Endothelial cell of umbilical vein (primary cell): ENCODE measurements around the gene MARCKSL1. TPM values are rescaled to one million over a fixed set of nuclear protein-coding genes. Genes with fewer than 3 reads are reported as not detected.

Source experiments
- BruUV-seq: library from RNA; stranded (reverse); fragments of 400-500 nt; replicated peaks from 2 replicates; lab custom pipeline; 2021; lab: Mats Ljungman, UMichigan
- CTCF ChIA-PET: fragments of 300-600, 350-600 bp; sonication (Branson Sonifier 250); formaldehyde crosslinking; loops from one replicate; lab custom pipeline; 2021; ENCODE audit warnings: antibody characterized with exemption, inconsistent platforms; lab: Charles Lee
- POLR2A ChIA-PET: fragments of 300-600, 350-600 bp; sonication (Branson Sonifier 250); formaldehyde crosslinking; loops from one replicate; lab custom pipeline; 2021; ENCODE audit warnings: antibody characterized with exemption, inconsistent platforms; lab: Charles Lee
- DNase-seq: peaks from one replicate; pipeline ENCODE4 v3.0.0-alpha.2; 2011; ENCODE audit warnings: low read depth, low spot score
- FAIRE-seq: peaks from 2 replicates; lab custom pipeline; 2011; peaks lifted over from hg19 to GRCh38; lab: Jason Lieb, UNC
- H2AFZ ChIP-seq: 2 replicates; pipeline ENCODE4 v1.6.0; 2012; ENCODE audit warnings: low read depth, low read length, control low read depth, inconsistent platforms
- H3K27ac ChIP-seq: 2 replicates; pipeline ENCODE4 v1.5.1; 2011; ENCODE audit warnings: low read depth, mild to moderate bottlenecking, control low read depth, low read length, moderate library complexity; ENCODE audit not compliant: insufficient read depth
- H3K27me3 ChIP-seq, 2 experiments: 2 replicates each; pipeline versions ENCODE4 v1.6.0 to v1.6.1; 2011; ENCODE audit warnings: low read length in 2 of 2, mixed read lengths in 1 of 2; ENCODE audit not compliant: control insufficient read depth in 2 of 2, insufficient read depth in 2 of 2
- H3K36me3 ChIP-seq, 2 experiments: 2 replicates in 1 of 2; 3 replicates in 1 of 2; pipeline ENCODE4 v1.5.1; 2011; ENCODE audit warnings: low read length in 2 of 2, mild to moderate bottlenecking in 1 of 2, moderate library complexity in 1 of 2; ENCODE audit not compliant: control insufficient read depth in 2 of 2, insufficient read depth in 2 of 2; ENCODE audit errors: extremely low read depth in 1 of 2
- H3K4me1 ChIP-seq: 3 replicates; pipeline ENCODE4 v1.5.1; 2011; ENCODE audit warnings: mild to moderate bottlenecking, low read length; ENCODE audit not compliant: control insufficient read depth, insufficient read depth; ENCODE audit errors: extremely low read depth
- H3K4me2 ChIP-seq: 2 replicates; pipeline ENCODE4 v1.6.1; 2011; ENCODE audit warnings: low read length, control low read depth, mixed read lengths; ENCODE audit not compliant: insufficient read depth
- H3K4me3 ChIP-seq, 3 experiments: fragments of 200-600 bp in 1 of 3; sonication (generic), shearing (Covaris generic) in 1 of 3; replicated peaks in 1 of 3; 2 replicates each; pipeline ENCODE4 v1.5.1; 2011 to 2016; ENCODE audit warnings: control low read depth in 3 of 3, low read length in 3 of 3, mild to moderate bottlenecking in 2 of 3, inconsistent platforms in 1 of 3, low read depth in 1 of 3, moderate library complexity in 1 of 3; ENCODE audit not compliant: insufficient read depth in 1 of 3
- H3K79me2 ChIP-seq: 2 replicates; pipeline ENCODE4 v1.6.0; 2012; ENCODE audit warnings: low read length, inconsistent platforms; ENCODE audit not compliant: control insufficient read depth, insufficient read depth
- H3K9ac ChIP-seq: replicated peaks from 2 replicates; pipeline ENCODE3; 2011; ENCODE audit warnings: low read length, control low read depth; ENCODE audit not compliant: insufficient read depth; ENCODE audit errors: extremely low read depth
- H3K9me1 ChIP-seq: replicated peaks from 3 replicates; pipeline ENCODE4 v1.6.0; 2011; ENCODE audit warnings: mild to moderate bottlenecking, low read length; ENCODE audit not compliant: control insufficient read depth, insufficient read depth; ENCODE audit errors: extremely low read depth
- H3K9me3 ChIP-seq: replicated peaks from 2 replicates; pipeline ENCODE4 v1.5.1; 2012; ENCODE audit warnings: low read length, inconsistent platforms; ENCODE audit not compliant: control insufficient read depth, insufficient read depth
- H4K20me1 ChIP-seq: replicated peaks from 2 replicates; pipeline ENCODE3; 2011; ENCODE audit warnings: mild to moderate bottlenecking, low read length; ENCODE audit not compliant: control insufficient read depth, insufficient read depth; ENCODE audit errors: extremely low read depth
- EZH2 ChIP-seq: IDR thresholded peaks from 2 replicates; pipeline ENCODE4 v1.6.1; 2012; ENCODE audit warnings: borderline replicate concordance, low read depth, mild to moderate bottlenecking, moderate library complexity, low read length, inconsistent platforms; ENCODE audit not compliant: severe bottlenecking
- FOS ChIP-seq: IDR thresholded peaks from 2 replicates; pipeline ENCODE4 v1.6.1; 2011; ENCODE audit warnings: mild to moderate bottlenecking, low read length, moderate library complexity, borderline replicate concordance; ENCODE audit not compliant: insufficient read depth
- GATA2 ChIP-seq: IDR thresholded peaks from 2 replicates; pipeline ENCODE4 v1.7.0; 2011; ENCODE audit warnings: low read depth, mild to moderate bottlenecking, moderate library complexity, mixed read lengths, low read length; ENCODE audit not compliant: insufficient read length, insufficient read depth
- JUN ChIP-seq: IDR thresholded peaks from 2 replicates; pipeline ENCODE4 v1.6.1; 2011; ENCODE audit warnings: borderline replicate concordance, low read depth; ENCODE audit not compliant: insufficient read length, insufficient read depth
- MYC ChIP-seq: IDR thresholded peaks from one replicate; pipeline ENCODE4 v1.6.1; 2011; ENCODE audit warnings: mild to moderate bottlenecking, low read depth, low read length
- POLR2A ChIP-seq: IDR thresholded peaks from 2 replicates; pipeline ENCODE4 v1.6.1; 2012; ENCODE audit warnings: low read depth, mild to moderate bottlenecking, control low read depth, low read length
- POLR2AphosphoS5 ChIP-seq: IDR thresholded peaks from 2 replicates; pipeline ENCODE4 v1.6.1; 2012; ENCODE audit warnings: low read depth, mild to moderate bottlenecking, control low read depth, low read length, moderate library complexity; ENCODE audit not compliant: insufficient read depth
- dilution Hi-C: fragments of 300-500 bp; cut with MboI; formaldehyde crosslinking; loops from one replicate; pipeline ENCODE4 v1.15.0; 2019; ENCODE audit warnings: low sequenced_read_pairs; ENCODE audit not compliant: extremely low pct_ligation_motif_present
- intact Hi-C: fragments of 100-400 bp; cut with micrococcal nuclease; formaldehyde crosslinking; loops from one replicate; pipeline ENCODE4 v1.10.0; 2022
- polyA plus RNA-seq, 4 experiments: library from polyadenylated mRNA; depleted of rRNA in 3 of 4; stranded (reverse) in 3 of 4; unstranded in 1 of 4; fragments of >200 nt; gene quantifications; 2 replicates each; pipeline versions ENCODE4 v1.2.1 to v1.2.3, GENCODE V29; 2011 to 2012; ENCODE audit warnings: missing spikeins in 1 of 4
- total RNA-seq: library from RNA; stranded (reverse); gene quantifications from 2 replicates; pipeline ENCODE4 v1.2.3, GENCODE V29; 2021
- TF ChIP-seq, protein P1 (sequence below), 2 donors: IDR thresholded peaks; 1 replicate in 1 of 2; 2 replicates in 1 of 2; pipeline ENCODE4 v1.5.1; 2011; ENCODE audit warnings: low read length in 2 of 2, mild to moderate bottlenecking in 2 of 2, moderate library complexity in 2 of 2, control low read depth in 1 of 2, inconsistent platforms in 1 of 2, low read depth in 1 of 2; ENCODE audit not compliant: insufficient read depth in 1 of 2; ENCODE audit errors: extremely low read depth in 1 of 2
- TF ChIP-seq, protein P2 (sequence below): IDR thresholded peaks from 2 replicates; pipeline ENCODE4 v1.6.1; 2011; ENCODE audit not compliant: insufficient read depth, insufficient read length

The MARCKSL1 gene
- total and polyA plus RNA-seq, 2 donors (not counting 3 experiments of a cell fraction or from before 2014, with no cell fraction given), result 265 to 318 TPM

DNA sequence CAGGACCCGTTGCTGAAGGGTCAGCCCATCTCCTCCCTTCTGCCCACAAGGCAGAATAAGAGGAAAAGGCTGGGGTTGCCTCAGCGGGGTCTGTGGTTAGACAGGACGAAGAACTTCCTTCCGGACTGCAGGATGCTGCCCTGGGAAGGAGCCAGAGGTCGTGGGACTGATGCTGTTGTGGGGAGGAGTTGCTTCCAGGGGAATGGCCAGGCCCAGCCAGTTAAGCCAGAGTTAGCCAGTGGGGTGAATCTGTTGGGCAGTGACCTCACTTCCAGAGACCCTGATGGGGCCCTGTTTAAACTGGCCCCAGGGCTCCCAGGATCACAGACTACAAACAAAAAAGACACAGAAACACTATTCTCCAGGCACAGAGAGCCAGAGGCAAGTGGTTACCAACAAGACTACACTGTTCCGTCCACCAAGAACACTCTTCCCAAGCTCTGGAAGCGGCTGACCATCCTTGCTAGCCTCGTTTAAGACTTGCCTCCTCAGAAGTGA is 13.2 kb upstream of the MARCKSL1 start:
- H3K79me2 ChIP-seq, result no peaks in the 10 kb centered on the region
- intact Hi-C loops (no loop called here), dilution Hi-C loops (no loop called here)
- ChIA-PET CTCF (no interaction called here), POLR2A (interaction anchor here (1.5 kb wide), 1 partner anchor 13 kb away, joined by 8 read pairs; the partner anchor contains the start of gene MARCKSL1)
- no peak overlapping the region for H3K9ac ChIP-seq
- peaks cover 37% of the 10 kb centered on the region for H3K4me1 ChIP-seq
- H2AFZ ChIP-seq, result no peak overlapping the region
- peak overlapping the region; percentile 26 for H3K27ac ChIP-seq
- H3K4me2 ChIP-seq, result peak overlapping the region; percentile 45
- DNase-seq, result peak; percentile 86
- no peaks in the 10 kb centered on the region for H4K20me1 ChIP-seq
- no peaks in the 10 kb centered on the region for H3K9me3 ChIP-seq
- H3K4me3 ChIP-seq, result no peak overlapping the region
- H3K9me1 ChIP-seq, result no peaks in the 10 kb centered on the region
- no TSS peak for BruUV-seq
- TF ChIP-seq FOS (no peak), GATA2 (no peak), POLR2A (peak; percentile 24), POLR2AphosphoS5 (peak; percentile 92)
- H3K36me3 ChIP-seq, result no peaks in the 10 kb centered on the region
- FAIRE-seq, result peak; percentile 98
- H3K27me3 ChIP-seq, result no peaks in the 10 kb centered on the region

DNA sequence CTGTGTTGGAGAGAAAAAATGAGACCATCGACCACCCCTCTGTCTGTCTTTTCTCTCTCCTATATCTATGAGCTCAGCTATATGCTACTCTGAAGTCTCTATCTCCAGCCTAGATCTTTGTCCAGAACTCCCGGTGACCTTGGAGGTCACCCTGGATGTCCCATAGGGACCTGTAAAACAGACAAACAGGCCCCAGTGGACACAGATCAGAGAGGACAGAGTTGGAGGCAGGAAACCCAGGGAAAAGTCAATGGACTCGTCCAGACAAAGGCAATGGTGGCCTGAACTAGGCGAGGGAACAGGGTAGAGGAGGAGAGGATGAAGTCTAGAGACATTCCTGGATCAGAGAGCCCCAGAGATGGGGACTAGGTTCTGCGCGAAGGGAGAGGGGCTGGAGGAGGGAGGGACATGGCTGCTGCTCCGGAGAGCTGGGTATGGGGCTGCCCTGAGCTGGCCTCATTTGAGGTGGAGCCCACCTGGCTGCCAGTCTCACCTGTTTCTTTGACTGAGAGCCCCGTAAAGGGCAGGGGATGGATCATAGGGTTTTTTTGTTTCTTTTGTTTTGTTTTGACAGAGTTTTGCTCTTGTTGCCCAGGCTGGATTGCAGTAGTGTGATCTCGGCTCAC is 10.6 kb upstream of the MARCKSL1 start:
- Histone ChIP-seq H3K4me2 (no peak overlapping the region), H3K79me2 (no peaks in the 10 kb centered on the region), H3K4me3 (no peak overlapping the region), H3K9ac (no peak overlapping the region), H3K27me3 (no peaks in the 10 kb centered on the region), H3K27ac (no peak overlapping the region), H3K4me1 (peaks cover 28% of the 10 kb centered on the region), H3K9me3 (no peaks in the 10 kb centered on the region), H3K36me3 (no peaks in the 10 kb centered on the region), H3K9me1 (no peaks in the 10 kb centered on the region), H4K20me1 (no peaks in the 10 kb centered on the region), H2AFZ (no peak overlapping the region)
- no peak for TF ChIP-seq POLR2A
- no peak for TF ChIP-seq MYC
- no peak for TF ChIP-seq EZH2
- no peak for TF ChIP-seq GATA2
- no peak for TF ChIP-seq FOS
- no peak for TF ChIP-seq JUN
- TF ChIP-seq, protein P1, sequence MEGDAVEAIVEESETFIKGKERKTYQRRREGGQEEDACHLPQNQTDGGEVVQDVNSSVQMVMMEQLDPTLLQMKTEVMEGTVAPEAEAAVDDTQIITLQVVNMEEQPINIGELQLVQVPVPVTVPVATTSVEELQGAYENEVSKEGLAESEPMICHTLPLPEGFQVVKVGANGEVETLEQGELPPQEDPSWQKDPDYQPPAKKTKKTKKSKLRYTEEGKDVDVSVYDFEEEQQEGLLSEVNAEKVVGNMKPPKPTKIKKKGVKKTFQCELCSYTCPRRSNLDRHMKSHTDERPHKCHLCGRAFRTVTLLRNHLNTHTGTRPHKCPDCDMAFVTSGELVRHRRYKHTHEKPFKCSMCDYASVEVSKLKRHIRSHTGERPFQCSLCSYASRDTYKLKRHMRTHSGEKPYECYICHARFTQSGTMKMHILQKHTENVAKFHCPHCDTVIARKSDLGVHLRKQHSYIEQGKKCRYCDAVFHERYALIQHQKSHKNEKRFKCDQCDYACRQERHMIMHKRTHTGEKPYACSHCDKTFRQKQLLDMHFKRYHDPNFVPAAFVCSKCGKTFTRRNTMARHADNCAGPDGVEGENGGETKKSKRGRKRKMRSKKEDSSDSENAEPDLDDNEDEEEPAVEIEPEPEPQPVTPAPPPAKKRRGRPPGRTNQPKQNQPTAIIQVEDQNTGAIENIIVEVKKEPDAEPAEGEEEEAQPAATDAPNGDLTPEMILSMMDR (IDR thresholded peaks at IDR 0.05; ENCODE audit: extremely low read depth in 1 of 2, insufficient read depth in 1 of 2, low read depth in 1 of 2, low read length in 2 of 2), result no peak
- TF ChIP-seq POLR2AphosphoS5, result no peak
- TF ChIP-seq, protein P2, sequence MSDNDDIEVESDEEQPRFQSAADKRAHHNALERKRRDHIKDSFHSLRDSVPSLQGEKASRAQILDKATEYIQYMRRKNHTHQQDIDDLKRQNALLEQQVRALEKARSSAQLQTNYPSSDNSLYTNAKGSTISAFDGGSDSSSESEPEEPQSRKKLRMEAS, result no peak
- BruUV-seq, result no TSS peak
- ChIA-PET POLR2A (interaction anchor here (5.0 kb wide), 1 partner anchor 11 kb away, joined by 40 read pairs; the partner anchor contains the start of gene MARCKSL1), CTCF (interaction anchor here (0.9 to 2.4 kb wide), 5 partner anchors 14 to 131 kb away, joined by 3 to 10 read pairs (median 4); no protein-coding TSS in a partner anchor)
- intact Hi-C loops (no loop called here), dilution Hi-C loops (no loop called here)
- FAIRE-seq, result no peak
- no peak for DNase-seq
